Measurements from ENCODE around the gene NEUROD2. TPM values are rescaled to one million over a fixed set of nuclear protein-coding genes. Genes with fewer than 3 reads are reported as not detected.
A peak's percentile ranks its signal among the peaks of the same experiment; 100 is the strongest.

NEUROD2 gene
- total and polyA plus RNA-seq, 2 of the 13 experiments (the other 11 are each of a cell fraction or from before 2014, with no cell fraction given): not detected

DNA sequence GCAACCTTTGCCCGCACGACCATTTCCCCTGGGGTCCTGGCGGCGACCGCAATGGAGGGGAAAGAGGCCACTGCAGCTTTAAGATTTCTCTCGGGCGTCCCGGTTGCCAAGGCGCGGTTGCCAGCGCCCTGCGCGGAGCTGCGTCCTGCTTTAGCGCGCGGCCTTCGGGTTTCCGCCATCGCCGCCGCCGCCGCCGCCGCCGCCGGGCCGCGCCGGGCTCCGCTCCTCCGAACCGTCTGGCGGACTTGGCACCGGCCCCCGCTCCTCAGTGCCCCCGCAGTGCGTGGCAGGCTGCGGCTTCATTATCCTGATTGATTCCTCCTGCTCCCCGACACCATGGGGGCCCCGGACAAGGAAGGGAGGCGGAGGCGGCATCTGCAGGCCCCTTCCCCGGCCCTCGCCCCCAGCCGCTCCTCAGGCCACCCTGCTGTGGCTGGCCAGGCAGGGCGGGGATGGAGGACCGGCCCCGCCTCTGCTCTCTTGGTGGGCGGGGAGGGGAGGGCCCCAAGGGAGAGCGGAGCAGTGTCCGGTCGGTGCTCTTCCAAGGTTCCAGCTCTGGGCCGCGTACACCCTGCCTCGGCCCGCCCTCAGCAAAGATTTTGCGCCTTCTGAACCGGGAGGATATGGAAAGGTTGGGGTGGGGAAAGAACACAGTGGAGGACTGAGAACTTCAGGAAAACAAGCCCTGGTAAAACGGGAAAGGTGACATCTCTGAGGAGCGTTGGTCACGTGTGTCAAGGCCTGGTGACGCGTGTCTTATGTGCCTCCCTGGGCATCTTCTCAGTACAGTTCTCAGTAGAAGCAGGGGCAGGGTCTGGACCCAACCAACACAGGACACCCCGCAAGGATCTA, 34.0 kb downstream of the NEUROD2 start:
- H3K4me2 ChIP-seq (ENCODE audit: low read depth, low read length): peak overlapping the region; percentile 100
- H3K27ac ChIP-seq (ENCODE audit: extremely low read length, insufficient read depth, low read length): no peak overlapping the region
- FAIRE-seq: no peak
- intact Hi-C loops (cut with micrococcal nuclease; ENCODE audit: unreplicated experiment) (no loop called here), in situ Hi-C loops (cut with HindIII; ENCODE audit: extremely low pct_ligation_motif_present, low pct_unique_long_range_greater_than_20kb) (no loop called here)
- no peaks in the 10 kb centered on the region for H3K79me2 ChIP-seq (ENCODE audit: insufficient read depth, low read length)
- 4% methylated on average over 29 of the region's 66 CpGs for WGBS (ENCODE audit: low lambda C conversion rate)
- H3K4me3 ChIP-seq (replicated peaks in 1 of 3; ENCODE audit: insufficient read depth in 1 of 3, low read depth in 2 of 3, low read length in 3 of 3): peak overlapping the region; percentile 69 to 75 (median 69)
- peak; percentile 20 for DNase-seq (ENCODE audit: low spot score)
- CTCF ChIA-PET (ENCODE audit: low intra/inter-chr PET ratio, low total read pairs): no interaction called here
- peaks cover 2 to 21% of the 10 kb centered on the region in 2 experiments; a peak in 2 of 5 replicates for H3K27me3 ChIP-seq (ENCODE audit: control insufficient read depth in 1 of 2, insufficient read depth in 2 of 2, low read length in 2 of 2)
- peak overlapping the region; percentile 48; the same call in 1 of the 2 replicates for H3K9ac ChIP-seq (ENCODE audit: insufficient read depth, low read depth, low read length)
- POLR2A ChIA-PET: interaction anchor here (0.7 to 1.1 kb wide), 2 partner anchors 114 to 374 kb away, joined by 4 read pairs; partner anchors contain the start of genes PGAP3 and RPL19
- H3K9me3 ChIP-seq (ENCODE audit: low read length): no peaks in the 10 kb centered on the region
- H3K4me1 ChIP-seq (ENCODE audit: insufficient read depth, low read length): peaks cover 15% of the 10 kb centered on the region
- peak; percentile 87 for ATAC-seq
- H3K36me3 ChIP-seq (replicated peaks in 1 of 2; ENCODE audit: control insufficient read depth in 1 of 2, insufficient read depth in 2 of 2, low read length in 2 of 2): no peaks in the 10 kb centered on the region
- BruUV-seq (replicated peaks): no TSS peak
- no peaks in the 10 kb centered on the region for H4K20me1 ChIP-seq (ENCODE audit: insufficient read depth, low read length)
- H2AFZ ChIP-seq (ENCODE audit: low read length): peak overlapping the region; percentile 87
- TF ChIP-seq RBFOX2 (IDR thresholded peaks at IDR 0.05; ENCODE audit: low read depth, low read length) (peak; percentile 37; the same call in 1 of the 2 replicates), TIGD3 (CRISPR knock-in tag; IDR thresholded peaks at IDR 0.05; ENCODE audit: borderline replicate concordance) (no peak), FOSL2 (CRISPR knock-in tag; IDR thresholded peaks at IDR 0.05) (no peak), KDM3A (CRISPR knock-in tag; IDR thresholded peaks at IDR 0.05; ENCODE audit: low read depth) (0 out of 2 replicates have a peak, but pooled peaks have one; percentile 58), ETV5 (CRISPR knock-in tag; IDR thresholded peaks at IDR 0.05; ENCODE audit: borderline replicate concordance) (0 out of 2 replicates have a peak, but pooled peaks have one; percentile 2)
- TF ChIP-seq, protein P1, sequence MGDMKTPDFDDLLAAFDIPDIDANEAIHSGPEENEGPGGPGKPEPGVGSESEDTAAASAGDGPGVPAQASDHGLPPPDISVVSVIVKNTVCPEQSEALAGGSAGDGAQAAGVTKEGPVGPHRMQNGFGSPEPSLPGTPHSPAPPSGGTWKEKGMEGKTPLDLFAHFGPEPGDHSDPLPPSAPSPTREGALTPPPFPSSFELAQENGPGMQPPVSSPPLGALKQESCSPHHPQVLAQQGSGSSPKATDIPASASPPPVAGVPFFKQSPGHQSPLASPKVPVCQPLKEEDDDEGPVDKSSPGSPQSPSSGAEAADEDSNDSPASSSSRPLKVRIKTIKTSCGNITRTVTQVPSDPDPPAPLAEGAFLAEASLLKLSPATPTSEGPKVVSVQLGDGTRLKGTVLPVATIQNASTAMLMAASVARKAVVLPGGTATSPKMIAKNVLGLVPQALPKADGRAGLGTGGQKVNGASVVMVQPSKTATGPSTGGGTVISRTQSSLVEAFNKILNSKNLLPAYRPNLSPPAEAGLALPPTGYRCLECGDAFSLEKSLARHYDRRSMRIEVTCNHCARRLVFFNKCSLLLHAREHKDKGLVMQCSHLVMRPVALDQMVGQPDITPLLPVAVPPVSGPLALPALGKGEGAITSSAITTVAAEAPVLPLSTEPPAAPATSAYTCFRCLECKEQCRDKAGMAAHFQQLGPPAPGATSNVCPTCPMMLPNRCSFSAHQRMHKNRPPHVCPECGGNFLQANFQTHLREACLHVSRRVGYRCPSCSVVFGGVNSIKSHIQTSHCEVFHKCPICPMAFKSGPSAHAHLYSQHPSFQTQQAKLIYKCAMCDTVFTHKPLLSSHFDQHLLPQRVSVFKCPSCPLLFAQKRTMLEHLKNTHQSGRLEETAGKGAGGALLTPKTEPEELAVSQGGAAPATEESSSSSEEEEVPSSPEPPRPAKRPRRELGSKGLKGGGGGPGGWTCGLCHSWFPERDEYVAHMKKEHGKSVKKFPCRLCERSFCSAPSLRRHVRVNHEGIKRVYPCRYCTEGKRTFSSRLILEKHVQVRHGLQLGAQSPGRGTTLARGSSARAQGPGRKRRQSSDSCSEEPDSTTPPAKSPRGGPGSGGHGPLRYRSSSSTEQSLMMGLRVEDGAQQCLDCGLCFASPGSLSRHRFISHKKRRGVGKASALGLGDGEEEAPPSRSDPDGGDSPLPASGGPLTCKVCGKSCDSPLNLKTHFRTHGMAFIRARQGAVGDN (CRISPR knock-in tag; IDR thresholded peaks at IDR 0.05): peak; percentile 74
- TF ChIP-seq, protein P2, sequence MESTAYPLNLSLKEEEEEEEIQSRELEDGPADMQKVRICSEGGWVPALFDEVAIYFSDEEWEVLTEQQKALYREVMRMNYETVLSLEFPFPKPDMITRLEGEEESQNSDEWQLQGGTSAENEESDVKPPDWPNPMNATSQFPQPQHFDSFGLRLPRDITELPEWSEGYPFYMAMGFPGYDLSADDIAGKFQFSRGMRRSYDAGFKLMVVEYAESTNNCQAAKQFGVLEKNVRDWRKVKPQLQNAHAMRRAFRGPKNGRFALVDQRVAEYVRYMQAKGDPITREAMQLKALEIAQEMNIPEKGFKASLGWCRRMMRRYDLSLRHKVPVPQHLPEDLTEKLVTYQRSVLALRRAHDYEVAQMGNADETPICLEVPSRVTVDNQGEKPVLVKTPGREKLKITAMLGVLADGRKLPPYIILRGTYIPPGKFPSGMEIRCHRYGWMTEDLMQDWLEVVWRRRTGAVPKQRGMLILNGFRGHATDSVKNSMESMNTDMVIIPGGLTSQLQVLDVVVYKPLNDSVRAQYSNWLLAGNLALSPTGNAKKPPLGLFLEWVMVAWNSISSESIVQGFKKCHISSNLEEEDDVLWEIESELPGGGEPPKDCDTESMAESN (CRISPR knock-in tag; conservative IDR thresholded peaks at IDR 0.05): peak; percentile 58; the same call in 1 of the 2 replicates

Data from HepG2 (cell line).